ENCODE data around the gene PKP1.

PKP1 gene

GRCh38 chr1:201332616-201333335 is 49.5 kb downstream of the PKP1 start:
- DNase-seq: no peak

GRCh38 chr1:201334325-201335173 is 51.2 kb downstream of the PKP1 start:
- DNase-seq: no peak

DNA sequence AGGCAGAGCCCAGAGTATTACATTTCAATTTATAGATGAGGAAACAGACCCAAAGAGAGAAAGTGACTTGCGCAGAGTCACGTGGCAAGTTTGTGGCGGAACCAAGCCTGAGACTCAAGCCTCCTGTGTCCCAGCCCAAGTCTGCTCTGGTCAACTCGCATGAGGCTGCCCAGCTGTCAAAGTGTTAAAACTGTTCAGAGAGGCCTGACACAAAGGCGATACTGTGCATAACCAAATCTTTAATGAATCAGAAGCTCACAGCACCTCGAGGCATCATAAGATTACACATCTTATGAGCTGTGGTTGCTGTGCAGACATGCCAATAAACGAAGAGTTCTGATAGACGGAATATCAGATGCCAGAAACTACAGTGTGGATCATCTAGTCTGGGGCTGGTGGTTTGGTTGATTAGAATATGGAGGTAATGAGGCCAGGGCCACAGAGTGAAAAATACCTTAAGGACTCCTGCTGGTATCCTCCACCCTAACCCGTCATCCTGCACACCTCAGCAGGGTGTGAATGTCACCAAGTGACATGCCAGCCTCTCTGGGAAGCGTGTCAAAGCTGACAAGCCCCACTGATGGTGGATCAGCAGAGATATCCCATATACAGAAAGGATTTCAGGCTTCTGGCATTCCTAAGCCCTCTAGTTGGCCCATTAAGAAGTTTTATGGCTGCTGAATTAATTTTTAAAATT is 52.0 kb downstream of the PKP1 start:
- no peak for DNase-seq

GRCh38 chr1:201335901-201336300 is 52.6 kb downstream of the PKP1 start:
- DNase-seq: no peak

GRCh38 chr1:201336711-201337450 is 53.6 kb downstream of the PKP1 start:
- DNase-seq: no peak

- DNase-seq: no peak
Observed at GRCh38 chr1:201341377-201341776, 58.1 kb downstream of the PKP1 start.

DNA sequence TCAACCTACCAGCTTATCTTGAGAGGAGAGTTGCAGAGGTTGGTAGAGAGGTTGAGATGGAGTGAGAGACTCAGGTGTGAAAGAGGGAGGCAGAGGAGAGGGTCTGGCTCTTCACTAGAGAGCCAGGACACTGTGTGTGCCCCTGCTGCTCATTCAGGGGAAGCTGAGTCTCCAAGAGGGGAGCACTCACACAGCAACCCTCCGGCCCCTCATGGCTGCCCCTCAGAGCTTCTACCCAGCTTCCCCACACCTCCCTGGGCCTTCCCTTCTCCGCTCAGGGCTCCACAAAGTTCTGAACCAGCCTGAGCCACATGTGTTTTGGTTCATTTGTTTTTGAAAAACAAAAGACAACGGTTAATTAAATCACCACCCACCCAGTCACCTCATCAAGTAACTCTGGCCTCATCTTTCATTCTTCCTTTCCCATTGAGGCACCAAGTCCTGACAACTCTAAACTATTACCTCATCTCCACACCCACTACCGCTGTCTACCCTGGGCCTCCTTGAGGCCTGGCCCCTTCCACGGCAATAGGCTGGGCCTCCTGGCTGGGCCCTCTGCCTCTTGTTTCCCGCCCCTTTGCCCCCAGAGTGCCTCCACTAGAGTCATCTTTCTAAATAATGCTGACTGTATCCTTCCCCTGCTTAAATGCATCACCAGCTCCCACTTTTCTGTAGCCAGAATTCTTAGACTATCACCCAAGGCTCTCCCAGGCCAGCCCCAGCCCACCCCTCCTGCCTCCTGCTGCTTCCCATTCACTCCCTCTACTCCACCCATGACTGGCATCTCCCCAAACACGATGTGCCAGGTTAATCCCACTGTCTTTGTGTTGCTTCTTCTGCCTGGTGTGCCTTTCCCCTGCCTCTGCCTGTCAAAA is 61.1 kb downstream of the PKP1 start:
- DNase-seq: no peak

GRCh38 chr1:201345081-201345355 is 61.7 kb downstream of the PKP1 start:
- no peak for DNase-seq

- DNase-seq: no peak
Observed at GRCh38 chr1:201346337-201346939, 63.1 kb downstream of the PKP1 start.

DNA sequence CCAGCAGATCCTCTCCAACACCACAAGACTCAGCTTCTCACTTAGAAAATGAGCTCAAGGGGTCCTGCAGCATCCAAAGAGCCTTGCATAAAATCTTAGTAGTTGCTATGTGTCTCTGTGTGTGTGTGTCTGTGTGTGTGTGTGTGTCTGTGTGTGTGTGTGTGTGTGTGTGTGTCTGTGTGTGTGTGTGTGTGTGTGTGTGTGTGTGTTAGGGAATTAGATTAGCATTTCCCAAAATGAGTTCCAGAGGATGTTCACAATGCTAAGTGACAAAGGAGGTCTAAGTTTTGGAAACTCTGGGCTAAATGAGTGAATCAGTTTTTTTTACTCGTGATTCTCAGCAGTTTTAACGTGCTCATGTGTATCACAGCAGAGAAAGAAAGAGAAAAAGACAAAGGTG is 63.7 kb downstream of the PKP1 start:
- no peak for DNase-seq

- no peak for DNase-seq
Observed at GRCh38 chr1:201347498-201348210, 64.3 kb downstream of the PKP1 start.

GRCh38 chr1:201348211-201348566 is 64.9 kb downstream of the PKP1 start:
- no peak for DNase-seq

DNA sequence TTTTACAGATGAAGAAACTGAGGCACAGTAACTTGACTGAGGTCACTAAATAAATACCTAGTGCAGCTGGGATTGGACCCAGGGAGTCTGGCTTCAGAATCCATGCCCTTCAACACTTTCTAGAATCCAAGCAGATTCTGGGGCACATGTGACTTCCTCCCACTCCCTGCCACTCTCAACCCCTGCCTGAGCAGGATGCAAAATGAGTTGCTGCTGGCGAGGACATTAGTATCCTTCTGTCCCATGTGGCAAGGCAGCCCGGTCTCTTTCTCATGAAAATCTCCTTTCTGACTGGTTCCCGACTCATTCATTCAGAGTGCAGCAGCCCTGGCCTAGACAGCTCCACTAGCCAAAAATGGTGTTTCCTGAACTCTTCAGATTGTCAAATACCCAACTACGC is 65.8 kb downstream of the PKP1 start:
- no peak for DNase-seq

- no peak for DNase-seq
Observed at GRCh38 chr1:201350361-201350725, 67.0 kb downstream of the PKP1 start.

DNA sequence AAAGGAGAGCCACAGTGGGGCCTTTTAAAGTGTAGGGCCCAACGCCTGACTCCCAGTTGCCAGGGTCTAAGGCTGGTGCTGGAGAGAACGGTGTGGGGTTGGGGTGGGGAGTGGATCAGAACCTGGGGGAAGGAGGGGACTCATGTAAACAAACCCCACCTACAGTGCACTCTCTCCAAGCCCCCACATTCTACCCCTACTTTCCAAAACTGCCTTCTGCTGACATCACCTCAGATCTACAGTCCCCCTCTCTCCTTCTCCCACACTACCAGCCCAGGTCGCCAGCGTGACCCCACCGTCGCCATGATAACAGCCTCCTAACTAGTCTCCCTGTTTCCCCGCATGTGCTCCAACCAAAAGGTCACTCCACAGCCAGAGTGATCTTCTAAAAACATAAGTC is 67.6 kb downstream of the PKP1 start:
- DNase-seq: no peak

- no peak for DNase-seq
Observed at GRCh38 chr1:201351617-201352016, 68.3 kb downstream of the PKP1 start.

DNA sequence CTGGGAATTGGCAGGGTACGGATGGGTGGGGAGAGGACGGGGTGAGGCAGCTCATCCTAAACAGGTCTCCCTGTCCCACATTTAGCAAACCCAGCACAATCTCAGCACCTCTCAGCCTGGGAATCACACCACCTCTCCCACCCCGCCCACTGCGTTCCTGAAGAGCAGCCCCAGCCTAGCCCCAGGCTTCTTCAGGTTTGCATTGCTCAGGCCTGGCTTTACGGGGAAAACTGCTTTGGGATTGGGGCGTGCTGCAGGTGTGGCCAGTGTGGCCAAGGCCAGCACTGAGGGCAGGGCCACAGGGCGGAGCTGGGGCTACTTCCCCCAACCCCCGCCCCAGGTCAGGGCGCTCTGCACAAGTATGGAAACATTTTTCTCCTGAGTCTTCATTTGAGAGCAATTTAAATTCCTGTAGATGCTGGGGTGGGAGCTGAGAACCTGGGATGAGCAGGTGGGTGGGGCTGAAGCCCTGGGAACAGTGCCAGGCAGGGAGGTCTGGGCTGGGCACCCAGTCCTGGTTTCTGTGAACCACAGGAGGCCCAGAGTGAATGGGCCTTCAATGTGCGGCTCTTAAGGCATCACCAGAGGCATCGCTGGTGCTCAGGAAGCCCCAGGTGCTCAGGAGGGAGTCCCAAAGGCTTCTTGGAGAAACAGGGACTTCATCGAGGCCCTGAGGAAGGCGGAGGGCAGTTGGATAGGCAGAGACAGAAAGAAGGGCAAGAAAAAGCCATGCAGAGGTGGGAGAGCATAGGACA is 70.1 kb downstream of the PKP1 start:
- no peak for DNase-seq

- no peak for DNase-seq
Observed at GRCh38 chr1:201354151-201354900, 71.0 kb downstream of the PKP1 start.

GRCh38 chr1:201354901-201355295 is 71.6 kb downstream of the PKP1 start:
- DNase-seq: no peak

GRCh38 chr1:201355471-201355870 is 72.2 kb downstream of the PKP1 start:
- DNase-seq: no peak
